ENCODE data around the gene SHKBP1. TPM values are rescaled to one million over a fixed set of nuclear protein-coding genes. Genes with fewer than 3 reads are reported as not detected.

Gene SHKBP1
- total RNA-seq, 2 experiments from 2014 or later = 90.1 to 99.4 TPM

Other genes with a start within 250 kb of the SHKBP1 start
- 10 to 100 TPM; 13.5 to 14.6 TPM for gene C19orf47, start 228.5 kb upstream of the SHKBP1 start, total RNA-seq
- 10 to 100 TPM; 57.6 to 58.2 TPM for gene PLD3, start 228.2 kb upstream of the SHKBP1 start, total RNA-seq
- not detected for gene HIPK4, start 186.7 kb upstream of the SHKBP1 start, total RNA-seq
- 1 to 10 TPM; 1.5 TPM for gene PRX, start 163.5 kb upstream of the SHKBP1 start, total RNA-seq
- gene SERTAD1, start 150.9 kb upstream of the SHKBP1 start, total RNA-seq = 1 to 10 TPM; 8.8 to 9.2 TPM
- gene SERTAD3, start 132.5 kb upstream of the SHKBP1 start, total RNA-seq = 1 to 10 TPM; 3.8 to 7.3 TPM
- 10 to 100 TPM; 29.4 to 30.2 TPM for gene BLVRB, start 111.1 kb upstream of the SHKBP1 start, total RNA-seq
- 1 to 10 TPM in 1 of 2 experiments, under 1 TPM in 1; 0.91 to 1.1 TPM for gene SPTBN4, start 109.9 kb upstream of the SHKBP1 start, total RNA-seq
- gene LTBP4, start 24.5 kb downstream of the SHKBP1 start, total RNA-seq = 100 to 1,000 TPM; 147 to 153 TPM
- 1 to 10 TPM; 6.2 to 9.2 TPM for gene NUMBL, start 113.8 kb downstream of the SHKBP1 start, total RNA-seq
- gene COQ8B, start 140.0 kb downstream of the SHKBP1 start, total RNA-seq = 10 to 100 TPM; 19.8 to 21.3 TPM
- 1 to 10 TPM; 4.4 to 4.7 TPM for gene ITPKC, start 140.2 kb downstream of the SHKBP1 start, total RNA-seq
- 10 to 100 TPM; 23.0 to 25.0 TPM for gene ACTMAP, start 173.6 kb downstream of the SHKBP1 start, total RNA-seq
- 100 to 1,000 TPM; 264 to 312 TPM for gene SNRPA, start 174.3 kb downstream of the SHKBP1 start, total RNA-seq
- gene MIA, start 198.6 kb downstream of the SHKBP1 start, total RNA-seq = not detected
- gene RAB4B, start 201.4 kb downstream of the SHKBP1 start, total RNA-seq = 10 to 100 TPM; 40.0 to 40.3 TPM
- gene EGLN2, start 222.3 kb downstream of the SHKBP1 start, total RNA-seq = 10 to 100 TPM; 80.0 to 83.7 TPM